AG09309 (cell line): ENCODE measurements around the gene UBAP2L.

ENCODE experiments used
- DNase-seq: peaks from one replicate; pipeline ENCODE4 v3.0.0-alpha.2; 2010; ENCODE audit warnings: low read depth
- H3K4me3 ChIP-seq: 2 replicates; pipeline ENCODE4 v1.5.1; 2011; ENCODE audit warnings: mild to moderate bottlenecking, low read depth, low read length, moderate library complexity; ENCODE audit not compliant: control insufficient read depth
- CTCF ChIP-seq: IDR thresholded peaks from 2 replicates; pipeline ENCODE4 v1.5.1; 2011; ENCODE audit warnings: mild to moderate bottlenecking, low read depth, low read length, inconsistent platforms; ENCODE audit not compliant: insufficient read depth, control insufficient read depth; ENCODE audit errors: missing control alignments

Gene UBAP2L

GRCh38 chr1:154258784-154259183 is 38.0 kb downstream of the UBAP2L start:
- no peak for TF ChIP-seq CTCF
- DNase-seq, result no peak
- H3K4me3 ChIP-seq, result no peak overlapping the region

- H3K4me3 ChIP-seq, result no peak overlapping the region
- no peak for DNase-seq
- no peak for TF ChIP-seq CTCF
Observed at GRCh38 chr1:154260127-154260526, 39.4 kb downstream of the UBAP2L start.

- no peak overlapping the region for H3K4me3 ChIP-seq
- TF ChIP-seq CTCF, result no peak
- DNase-seq, result no peak
Observed at GRCh38 chr1:154263465-154264332, 42.9 kb downstream of the UBAP2L start.

- TF ChIP-seq CTCF, result no peak
- no peak for DNase-seq
- H3K4me3 ChIP-seq, result no peak overlapping the region
Observed at GRCh38 chr1:154264454-154264853, 43.7 kb downstream of the UBAP2L start.

- TF ChIP-seq CTCF, result no peak
- no peak overlapping the region for H3K4me3 ChIP-seq
- DNase-seq, result no peak
Observed at GRCh38 chr1:154265586-154265985, 44.8 kb downstream of the UBAP2L start.

GRCh38 chr1:154270833-154271232 is 50.1 kb downstream of the UBAP2L start:
- no peak for TF ChIP-seq CTCF
- H3K4me3 ChIP-seq, result no peak overlapping the region
- no peak for DNase-seq
